Inferior parietal cortex (tissue), 1 donor: Measurements from ENCODE around the gene LSP1.

ENCODE experiments used
- DNase-seq: peaks from one replicate; pipeline ENCODE4 v3.0.0-alpha.2; 2016; ENCODE audit errors: extremely low spot score

The LSP1 gene

GRCh38 chr11:1888811-1889210 lies 35.9 kb downstream of the LSP1 start:
- no peak for DNase-seq

GRCh38 chr11:1889224-1889930 lies 36.5 kb downstream of the LSP1 start:
- no peak for DNase-seq

GRCh38 chr11:1889941-1890855 lies 37.3 kb downstream of the LSP1 start:
- DNase-seq, result no peak

- no peak for DNase-seq
Measured at GRCh38 chr11:1890856-1891830, 38.3 kb downstream of the LSP1 start.

GRCh38 chr11:1891831-1892115 lies 38.9 kb downstream of the LSP1 start, which contains the start of gene PRR33:
Gene PRR33, minus strand, starts transcription at chr11:1891895. Its CDS starts 1,311 bp downstream, at chr11:1890584.
- no peak for DNase-seq

GRCh38 chr11:1892116-1892515 lies 39.2 kb downstream of the LSP1 start:
- no peak for DNase-seq

- no peak for DNase-seq
Measured at GRCh38 chr11:1892558-1892957, 39.7 kb downstream of the LSP1 start.

- DNase-seq, result no peak
Measured at GRCh38 chr11:1893581-1894359, 40.9 kb downstream of the LSP1 start.

- no peak for DNase-seq
Measured at GRCh38 chr11:1894759-1895158, 41.9 kb downstream of the LSP1 start.

GRCh38 chr11:1896468-1896867 lies 43.6 kb downstream of the LSP1 start:
- no peak for DNase-seq

GRCh38 chr11:1896923-1897322 lies 44.0 kb downstream of the LSP1 start:
- no peak for DNase-seq

- DNase-seq, result no peak
Measured at GRCh38 chr11:1899090-1899489, 46.2 kb downstream of the LSP1 start.

- no peak for DNase-seq
Measured at GRCh38 chr11:1899686-1900085, 46.8 kb downstream of the LSP1 start.

GRCh38 chr11:1906181-1906580 lies 53.3 kb downstream of the LSP1 start:
- no peak for DNase-seq

GRCh38 chr11:1906611-1907423 lies 53.9 kb downstream of the LSP1 start:
- DNase-seq, result no peak

- no peak for DNase-seq
Measured at GRCh38 chr11:1908618-1909017, 55.7 kb downstream of the LSP1 start.

- no peak for DNase-seq
Measured at GRCh38 chr11:1909524-1909923, 56.6 kb downstream of the LSP1 start.

- DNase-seq, result no peak
Measured at GRCh38 chr11:1912289-1912878, 59.5 kb downstream of the LSP1 start.

- DNase-seq, result no peak
Measured at GRCh38 chr11:1913271-1914060, 60.6 kb downstream of the LSP1 start.
